ENCODE measurements around the gene TMEM232.
"Not testable (repeated sequence)": the region's sequence is repeated elsewhere in the genome, so short reads cannot be mapped to it uniquely, and the experiment has no call there.

TMEM232 gene

DNA sequence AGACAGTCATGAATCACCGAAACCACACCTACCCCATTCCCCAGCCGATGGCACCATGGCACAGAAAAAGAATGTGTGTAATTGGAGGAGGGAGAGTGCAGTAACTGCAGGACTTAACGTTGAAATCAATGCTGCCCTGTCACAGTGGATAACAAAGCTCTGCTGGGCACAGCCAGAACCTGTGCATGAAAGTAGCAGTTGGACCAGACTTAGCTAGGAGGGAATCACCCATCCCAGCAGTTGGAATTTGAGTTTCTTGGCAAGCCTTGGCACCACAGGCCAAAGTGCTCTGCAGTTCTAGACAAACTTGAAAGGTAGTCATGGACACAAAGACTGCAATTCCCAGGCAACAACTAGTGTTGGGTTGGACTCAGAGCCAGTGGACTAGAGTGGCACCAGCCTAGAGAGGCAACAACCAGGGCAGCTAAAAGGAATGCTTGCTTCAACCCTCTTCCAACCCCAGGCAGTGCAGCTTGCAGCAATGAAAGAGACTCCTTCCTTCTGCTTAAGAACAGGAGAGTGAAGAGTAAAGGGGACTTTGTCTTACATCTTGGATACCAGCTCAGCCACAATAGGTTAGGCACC lies 19.1 kb downstream of the TMEM232 start:
- DNase-seq (ENCODE audit: low read depth in 2 of 2): no peak

DNA sequence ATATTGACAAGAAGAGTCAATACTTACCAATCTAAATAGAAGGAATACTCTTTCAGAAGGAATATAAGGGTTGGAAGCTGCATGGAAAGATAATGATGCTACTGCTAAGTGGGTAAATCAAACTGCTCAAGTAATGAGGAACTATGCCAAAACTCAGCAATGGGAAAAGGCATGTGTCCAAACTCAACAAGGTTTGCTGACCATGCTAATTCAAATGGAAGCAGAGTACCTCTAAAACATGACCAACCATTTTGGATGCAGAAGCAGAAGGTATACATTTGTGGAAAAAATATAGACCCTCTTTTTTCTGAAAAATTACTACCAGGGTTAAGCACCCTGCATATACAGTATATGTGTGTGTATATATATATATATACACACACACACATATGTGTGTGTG lies 21.1 kb downstream of the TMEM232 start:
- DNase-seq (ENCODE audit: low read depth in 2 of 2): no peak

- DNase-seq (ENCODE audit: low read depth in 2 of 2): no peak
Measured at GRCh38 chr5:110703481-110703880, 23.0 kb downstream of the TMEM232 start.

- DNase-seq (ENCODE audit: low read depth in 2 of 2): no peak
Measured at GRCh38 chr5:110702704-110703103, 23.8 kb downstream of the TMEM232 start.

DNA sequence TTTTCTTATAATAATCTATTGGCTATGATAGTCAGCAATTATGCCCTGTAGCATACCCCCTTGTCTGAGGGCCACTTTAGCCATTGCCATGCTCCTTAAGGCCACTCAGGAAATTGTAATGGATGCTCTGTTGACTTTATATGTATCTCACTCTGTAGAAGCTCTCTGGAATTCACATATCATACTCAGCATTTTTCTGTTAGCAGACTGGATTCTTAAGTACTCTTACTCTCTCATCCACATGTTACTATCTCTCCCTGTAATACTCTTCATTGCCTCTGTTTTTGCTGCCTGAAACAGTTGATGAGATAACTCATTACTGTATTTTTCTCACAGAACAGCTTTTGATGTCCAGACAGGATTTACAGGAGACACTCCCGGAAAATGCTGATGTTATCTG lies 24.2 kb downstream of the TMEM232 start:
- no peak for DNase-seq (ENCODE audit: low read depth in 2 of 2)

DNA sequence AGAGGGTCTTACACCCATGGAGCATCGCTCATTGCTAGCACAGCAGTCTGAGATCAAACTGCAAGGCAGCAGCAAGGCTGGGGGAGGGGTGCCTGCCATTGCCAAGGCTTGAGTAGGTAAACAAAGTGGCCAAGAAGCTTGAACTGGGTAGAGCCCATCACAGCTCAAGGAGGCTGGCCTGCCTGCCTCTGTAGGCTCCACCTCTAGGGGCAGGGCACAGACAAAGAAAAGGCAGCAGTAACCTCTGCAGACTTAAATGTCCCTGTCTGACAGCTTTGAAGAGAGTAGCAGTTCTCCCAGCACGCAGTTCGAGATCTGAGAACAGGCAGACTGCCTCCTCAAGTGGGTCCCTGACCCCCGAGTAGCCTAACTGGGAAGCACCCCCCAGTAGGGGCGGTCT lies 33.8 kb downstream of the TMEM232 start:
- DNase-seq (ENCODE audit: low read depth in 2 of 2): not testable (repeated sequence)

DNA sequence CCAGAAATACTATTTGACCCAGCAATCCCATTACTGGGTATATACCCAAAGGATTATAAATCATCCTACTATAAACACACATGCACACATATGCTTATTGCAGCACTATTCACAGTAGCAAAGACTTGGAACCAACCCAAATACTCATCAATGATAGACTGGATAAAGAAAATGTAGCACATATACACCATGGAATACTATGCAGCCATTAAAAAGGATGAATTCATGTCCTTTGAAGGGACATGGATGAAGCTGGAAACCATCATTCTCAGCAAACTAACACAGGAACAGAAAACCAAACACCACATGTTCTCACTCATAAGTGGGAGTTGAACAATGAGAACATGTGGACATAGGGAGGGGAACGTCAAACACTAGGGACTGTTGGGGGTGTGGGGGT lies 35.9 kb downstream of the TMEM232 start:
- DNase-seq (ENCODE audit: low read depth in 2 of 2): not testable (repeated sequence)

- no peak for DNase-seq (ENCODE audit: low read depth in 2 of 2)
Measured at GRCh38 chr5:110687485-110687884, 39.0 kb downstream of the TMEM232 start.

DNA sequence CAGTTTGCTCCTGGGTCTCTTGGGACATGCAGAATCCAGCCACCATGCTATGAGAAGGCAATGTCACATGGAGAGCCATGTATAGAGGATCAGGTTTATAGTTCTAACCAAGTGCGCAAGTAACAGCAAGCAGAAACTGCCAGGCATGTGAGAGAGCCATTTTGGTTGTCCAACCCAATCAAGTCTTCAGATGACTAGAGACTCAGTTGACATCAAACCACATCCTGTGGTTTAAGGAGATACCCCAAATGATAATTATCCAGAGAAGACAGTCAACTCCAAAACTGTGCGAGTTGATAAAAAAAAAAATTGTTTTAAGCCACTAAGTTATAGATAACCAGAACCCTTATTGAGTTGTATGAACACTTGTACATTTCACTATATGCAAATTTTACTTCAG lies 40.2 kb downstream of the TMEM232 start:
- DNase-seq (ENCODE audit: low read depth in 2 of 2): no peak

DNA sequence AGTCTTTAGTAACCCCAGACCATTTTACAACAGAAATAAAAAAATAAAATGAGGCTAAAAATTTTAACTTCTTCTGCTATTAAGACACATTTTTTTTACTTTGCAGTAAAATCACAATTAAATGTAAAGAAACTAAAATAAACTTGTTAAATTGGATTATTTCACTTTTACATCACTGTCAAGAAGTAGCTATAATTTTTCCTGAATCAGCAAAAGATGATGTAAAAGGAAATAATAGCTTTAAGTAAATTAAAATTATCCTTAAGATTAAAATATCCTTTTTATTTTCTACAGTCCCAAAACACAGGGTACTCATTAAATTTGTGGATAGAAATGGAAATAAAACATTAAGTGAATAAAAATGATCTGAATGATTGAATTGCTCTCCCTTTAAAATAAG lies 44.5 kb downstream of the TMEM232 start:
- DNase-seq (ENCODE audit: low read depth in 2 of 2): no peak

GRCh38 chr5:110681109-110681508 lies 45.4 kb downstream of the TMEM232 start:
- DNase-seq (ENCODE audit: low read depth in 2 of 2): no peak

DNA sequence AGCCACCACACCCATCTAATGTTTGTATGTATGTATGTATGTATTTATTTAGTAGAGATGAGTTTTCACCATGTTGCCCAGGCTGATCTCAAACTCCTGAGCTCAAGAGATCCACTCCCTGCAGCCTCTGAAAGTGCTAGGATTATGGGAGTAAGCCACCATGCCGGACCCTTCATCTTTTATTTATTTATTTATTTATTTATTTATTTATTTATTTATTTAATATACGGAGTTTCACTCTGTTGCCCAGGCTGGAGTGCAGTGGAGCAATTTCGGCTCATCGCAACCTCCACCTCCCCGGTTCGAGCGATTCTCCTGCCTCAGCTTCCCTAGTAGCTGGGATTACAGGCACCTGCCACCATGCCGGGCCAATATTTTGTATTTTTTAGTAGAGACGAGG lies 49.9 kb downstream of the TMEM232 start:
- not testable (repeated sequence) for DNase-seq (ENCODE audit: low read depth in 2 of 2)

DNA sequence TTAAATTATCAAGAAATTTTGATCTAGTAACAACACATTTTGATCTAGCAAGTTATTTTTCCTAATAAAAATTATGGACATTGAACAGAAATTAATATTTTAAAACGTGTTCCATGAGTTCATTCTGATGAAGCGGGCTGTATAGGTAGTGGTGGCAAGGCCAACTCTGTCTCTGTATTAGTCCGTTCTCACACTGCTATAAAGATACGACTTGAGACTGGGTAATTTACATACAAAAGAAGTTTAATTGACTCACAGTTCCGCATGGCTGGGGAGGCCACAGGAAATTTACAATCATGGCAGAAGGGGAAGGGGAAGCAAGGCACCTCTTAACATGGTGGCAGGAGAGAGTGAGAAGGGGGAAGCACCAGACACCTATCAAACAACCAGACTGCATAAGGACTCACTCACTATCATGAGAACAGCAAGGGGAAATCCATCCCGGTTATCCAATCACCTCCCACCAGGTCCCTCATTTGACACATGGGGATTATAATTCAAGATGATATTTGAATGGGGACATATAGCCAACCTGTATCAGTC lies 61.2 kb downstream of the TMEM232 start:
- DNase-seq (ENCODE audit: low read depth in 2 of 2): no peak

DNA sequence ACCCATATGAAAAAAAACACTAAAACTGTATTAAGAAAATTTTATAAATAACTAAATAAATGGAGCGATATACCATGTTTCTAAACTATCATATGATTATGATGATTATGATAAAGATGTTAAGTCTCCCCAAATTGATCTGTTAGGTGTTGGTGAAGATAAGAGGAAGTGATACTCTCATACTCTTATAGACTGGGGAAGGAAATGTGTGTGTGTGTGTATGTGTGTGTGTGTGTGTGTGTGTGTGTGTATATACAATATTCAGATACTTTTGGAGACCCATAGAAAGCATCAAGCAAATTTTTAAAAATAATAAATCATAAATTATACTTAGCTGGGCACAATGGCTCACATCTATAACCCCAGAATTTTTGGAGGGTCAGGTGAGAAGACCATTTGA lies 62.9 kb downstream of the TMEM232 start:
- no peak for DNase-seq (ENCODE audit: low read depth in 2 of 2)

GRCh38 chr5:110658006-110658405 lies 68.5 kb downstream of the TMEM232 start:
- DNase-seq (ENCODE audit: low read depth in 2 of 2): no peak

- DNase-seq (ENCODE audit: low read depth in 2 of 2): no peak
Measured at GRCh38 chr5:110653231-110653970, 73.1 kb downstream of the TMEM232 start.

DNA sequence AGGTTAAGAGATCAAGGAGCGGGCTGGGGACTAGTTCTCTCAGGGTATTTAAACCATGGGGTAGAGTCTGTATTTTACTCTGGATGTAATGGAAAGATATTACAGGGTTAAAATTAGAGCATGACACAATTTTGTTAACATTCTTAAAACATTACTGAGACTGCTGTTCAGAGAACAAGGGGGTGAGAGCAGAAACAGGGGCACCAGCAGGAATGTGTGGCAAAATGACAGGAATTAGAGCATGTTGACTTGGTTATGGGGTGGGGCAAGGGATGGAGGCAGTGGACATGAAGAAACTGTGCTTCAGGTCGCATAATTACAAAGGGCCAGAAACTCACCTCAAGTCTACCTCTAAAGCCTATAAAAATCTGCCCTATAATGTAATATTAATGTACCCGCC lies 75.0 kb downstream of the TMEM232 start:
- no peak for DNase-seq (ENCODE audit: low read depth in 2 of 2)

- no peak for DNase-seq (ENCODE audit: low read depth in 2 of 2)
Measured at GRCh38 chr5:110644357-110644756, 82.1 kb downstream of the TMEM232 start.

DNA sequence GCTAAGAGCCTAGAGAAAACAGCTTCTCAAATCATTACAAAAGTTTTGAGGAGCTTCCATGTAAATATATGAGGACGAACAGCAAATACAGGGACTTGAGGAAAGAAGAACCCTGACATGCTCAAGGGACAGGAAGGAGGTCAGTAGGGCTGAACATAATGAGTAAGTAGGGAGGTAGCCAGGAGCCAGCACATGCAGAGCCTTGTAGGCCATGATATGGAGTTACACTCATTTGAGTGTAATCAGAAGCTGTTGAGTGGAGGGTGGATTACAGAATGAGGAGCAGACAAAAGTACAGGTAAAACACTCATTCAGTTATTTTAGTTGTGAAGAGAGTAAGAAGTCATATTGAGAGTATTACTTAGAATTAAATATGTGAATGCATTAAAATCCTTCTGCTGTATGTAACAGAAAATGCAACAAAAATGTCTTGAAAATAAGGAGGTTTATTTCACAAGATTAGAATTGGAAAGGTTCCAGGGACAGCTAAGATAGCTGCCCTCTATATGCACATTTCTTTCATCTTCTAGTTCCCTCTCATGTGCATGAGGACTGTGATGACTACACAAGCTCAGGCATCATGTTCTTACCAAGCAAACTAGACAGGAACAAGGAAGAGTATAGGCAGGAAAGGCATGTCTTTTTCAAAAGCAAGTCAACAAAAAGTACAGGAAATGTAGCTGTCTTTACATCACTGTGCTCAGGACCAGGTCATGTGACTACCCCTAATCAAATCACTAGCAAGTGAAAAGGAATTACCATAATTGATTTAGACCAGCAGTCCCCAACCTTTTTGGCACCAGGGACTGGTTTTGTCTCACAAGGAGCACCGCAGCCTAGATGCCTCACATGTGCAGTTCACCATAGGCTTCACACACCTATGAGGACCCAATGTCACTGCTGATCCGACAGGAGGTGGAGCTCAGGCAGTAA lies 87.2 kb downstream of the TMEM232 start:
- DNase-seq (ENCODE audit: low read depth in 2 of 2): no peak

- DNase-seq (ENCODE audit: low read depth in 2 of 2): no peak
Measured at GRCh38 chr5:110634475-110634874, 92.0 kb downstream of the TMEM232 start.

GRCh38 chr5:110631236-110631635 lies 95.2 kb downstream of the TMEM232 start:
- DNase-seq (ENCODE audit: low read depth in 2 of 2): no peak

DNA sequence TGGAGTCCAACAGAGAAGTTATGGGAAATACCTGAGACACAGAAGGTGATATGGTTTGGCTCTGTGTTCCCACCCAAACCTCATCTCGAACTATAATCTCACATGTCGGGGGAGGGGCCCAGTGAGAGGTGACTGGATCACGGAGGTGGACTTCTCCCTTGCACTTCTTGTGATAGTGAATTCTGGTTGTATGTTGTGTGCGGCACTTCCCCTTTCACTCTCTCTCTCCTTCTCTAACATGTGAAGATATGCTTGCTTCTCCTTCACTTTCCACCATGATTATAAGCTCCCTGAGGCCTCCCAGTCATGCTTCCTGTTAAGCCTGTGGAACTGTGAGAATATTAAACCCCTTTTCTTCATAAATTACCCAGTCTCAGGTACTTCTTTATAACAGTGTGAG lies 96.1 kb downstream of the TMEM232 start:
- no peak for DNase-seq (ENCODE audit: low read depth in 2 of 2)

Measured in activated CD8-positive, alpha-beta memory T cell treated with anti-CD3 and anti-CD28 coated beads for 4 hours (primary cell).